BJ (cell line): ENCODE measurements around the gene SH3PXD2B. TPM values are rescaled to one million over a fixed set of nuclear protein-coding genes. Genes with fewer than 3 reads are reported as not detected.

Experiments used
- CTCF ChIA-PET: fragments of 350-600 bp; formaldehyde crosslinking; extraction: SDS; loops from one replicate; lab custom pipeline; 2021; ENCODE audit warnings: antibody characterized with exemption, inconsistent platforms; lab: Yijun Ruan, JAX
- POLR2A ChIA-PET: fragments of 300-600 bp; sonication (Branson Sonifier 250); formaldehyde crosslinking; extraction: SDS; loops from one replicate; lab custom pipeline; 2021; ENCODE audit warnings: antibody characterized with exemption; lab: Charles Lee
- DNase-seq: peaks from one replicate; pipeline ENCODE4 v3.0.0-alpha.2; 2011; ENCODE audit warnings: low read depth
- H3K27me3 ChIP-seq: 2 replicates; pipeline ENCODE4 v1.6.0; 2011; ENCODE audit warnings: low read length; ENCODE audit not compliant: control insufficient read depth, insufficient read depth
- H3K36me3 ChIP-seq: 2 replicates; pipeline ENCODE4 v1.5.1; 2011; ENCODE audit warnings: low read length; ENCODE audit not compliant: control insufficient read depth, insufficient read depth
- H3K4me3 ChIP-seq: 2 replicates; pipeline ENCODE4 v1.5.1; 2011; ENCODE audit warnings: low read depth, mild to moderate bottlenecking, control low read depth, low read length
- CTCF ChIP-seq: IDR thresholded peaks from 2 replicates; pipeline ENCODE4 v1.5.1; 2011; ENCODE audit warnings: low read depth, mild to moderate bottlenecking, control low read depth, inconsistent platforms, low read length, moderate library complexity; ENCODE audit not compliant: insufficient read depth
- polyA plus RNA-seq: library from polyadenylated mRNA; depleted of rRNA; stranded (reverse); fragments of >200 nt; gene quantifications from 2 replicates; pipeline ENCODE4 v1.2.3, GENCODE V29; 2011

SH3PXD2B gene
- polyA plus RNA-seq, 1 experiment, result 15.5 TPM

- Histone ChIP-seq H3K4me3 (no peak overlapping the region), H3K36me3 (no peaks in the 10 kb centered on the region), H3K27me3 (no peaks in the 10 kb centered on the region; the same call in none of the 2 replicates)
- TF ChIP-seq CTCF, result no peak
- CTCF ChIA-PET, result interaction anchor here (1.0 to 19.8 kb wide), 4 partner anchors 13 to 231 kb away, joined by 3 to 284 read pairs (median 5); no protein-coding TSS in a partner anchor
- DNase-seq, result no peak
- POLR2A ChIA-PET, result no interaction called here
Measured at GRCh38 chr5:172474293-172474692, 20.0 kb upstream of the SH3PXD2B start.

GRCh38 chr5:172473427-172473826 lies 19.1 kb upstream of the SH3PXD2B start:
- H3K27me3 ChIP-seq, result no peaks in the 10 kb centered on the region; the same call in none of the 2 replicates
- no peaks in the 10 kb centered on the region for H3K36me3 ChIP-seq
- DNase-seq, result no peak
- TF ChIP-seq CTCF, result no peak
- H3K4me3 ChIP-seq, result no peak overlapping the region
- POLR2A ChIA-PET, result no interaction called here
- CTCF ChIA-PET, result interaction anchor here (1.2 to 19.8 kb wide), 4 partner anchors 10 to 232 kb away, joined by 5 to 284 read pairs (median 5); no protein-coding TSS in a partner anchor

- H3K36me3 ChIP-seq, result no peaks in the 10 kb centered on the region
- ChIA-PET CTCF (interaction anchor here (1.4 to 19.8 kb wide), 2 partner anchors 9 to 228 kb away, joined by 5 to 284 read pairs; no protein-coding TSS in a partner anchor), POLR2A (no interaction called here)
- no peak for TF ChIP-seq CTCF
- H3K27me3 ChIP-seq, result peaks cover 1% of the 10 kb centered on the region
- DNase-seq, result no peak
- no peak overlapping the region for H3K4me3 ChIP-seq
Measured at GRCh38 chr5:172469697-172470096, 15.4 kb upstream of the SH3PXD2B start.

- Histone ChIP-seq H3K36me3 (no peaks in the 10 kb centered on the region), H3K4me3 (no peak overlapping the region), H3K27me3 (peaks cover 1% of the 10 kb centered on the region)
- ChIA-PET POLR2A (no interaction called here), CTCF (interaction anchor here (1.0 to 19.8 kb wide), 3 partner anchors 9 to 231 kb away, joined by 3 to 284 read pairs (median 3); no protein-coding TSS in a partner anchor)
- DNase-seq, result no peak
- no peak for TF ChIP-seq CTCF
Measured at GRCh38 chr5:172466062-172466461, 11.7 kb upstream of the SH3PXD2B start.

GRCh38 chr5:172463031-172463430 lies 8.7 kb upstream of the SH3PXD2B start:
- Histone ChIP-seq H3K36me3 (no peaks in the 10 kb centered on the region), H3K27me3 (peaks cover 1% of the 10 kb centered on the region; the same call in 1 of the 2 replicates), H3K4me3 (no peak overlapping the region)
- POLR2A ChIA-PET, result no interaction called here
- CTCF ChIA-PET, result interaction anchor here (1.3 to 1.7 kb wide), 3 partner anchors 10 to 235 kb away, joined by 5 read pairs; no protein-coding TSS in a partner anchor
- TF ChIP-seq CTCF, result no peak
- no peak for DNase-seq
